WTC11 (cell line): ENCODE results near the gene SYCN. TPM values are rescaled to one million over a fixed set of nuclear protein-coding genes. Genes with fewer than 3 reads are reported as not detected.

ENCODE experiments used
- ATAC-seq: fragments of 200-7000 bp; cut with Tn5 transposase; 2 replicates; pipeline ENCODE4 v1.10.0; 2021; ENCODE audit warnings: mild to moderate bottlenecking, moderate library complexity
- CTCF ChIA-PET: fragments of 300-600 bp; sonication (Branson Sonifier 250); formaldehyde crosslinking; loops from one replicate; lab custom pipeline; 2021; ENCODE audit warnings: antibody characterized with exemption; lab: Charles Lee
- POLR2A ChIA-PET: fragments of 350-600 bp; sonication (Branson Sonifier 250); formaldehyde crosslinking; loops from one replicate; lab custom pipeline; 2021; ENCODE audit warnings: antibody characterized with exemption; lab: Charles Lee
- DNase-seq: peaks from one replicate; pipeline ENCODE4 v3.0.0; 2021; ENCODE audit warnings: low spot score
- H3K27ac Mint-ChIP-seq: 2 replicates; pipeline ENCODE4 v1.8.0; 2021; ENCODE audit warnings: mixed read lengths
- H3K27me3 Mint-ChIP-seq: 2 replicates; pipeline ENCODE4 v1.8.0; 2021; ENCODE audit warnings: low read depth, mild to moderate bottlenecking, moderate library complexity, mixed read lengths
- H3K36me3 Mint-ChIP-seq: 2 replicates; pipeline ENCODE4 v1.8.0; 2021; ENCODE audit warnings: mixed read lengths
- H3K4me1 Mint-ChIP-seq: 2 replicates; pipeline ENCODE4 v1.8.0; 2022; ENCODE audit warnings: mixed read lengths
- H3K4me3 Mint-ChIP-seq: 2 replicates; pipeline ENCODE4 v1.8.0; 2021; ENCODE audit warnings: mild to moderate bottlenecking, moderate library complexity, mixed read lengths
- H3K9me3 Mint-ChIP-seq: 2 replicates; pipeline ENCODE4 v1.8.0; 2021; ENCODE audit warnings: mixed read lengths
- CREM ChIP-seq: sonication (generic); formaldehyde crosslinking; IDR thresholded peaks from 2 replicates; pipeline ENCODE4 v1.8.1; 2022; ENCODE audit warnings: mild to moderate bottlenecking, missing genetic modification reagents, moderate library complexity
- E2F5 ChIP-seq: sonication (generic); formaldehyde crosslinking; IDR thresholded peaks from 2 replicates; pipeline ENCODE4 v1.8.1; 2022; ENCODE audit warnings: mild to moderate bottlenecking, moderate library complexity, missing genetic modification reagents
- EMX1 ChIP-seq: fragments of 250-450 bp; sonication (Bioruptor Pico); IDR thresholded peaks from 2 replicates; pipeline ENCODE4 v1.8.0; 2021; ENCODE audit warnings: mild to moderate bottlenecking
- ESRRA ChIP-seq: sonication (generic); formaldehyde crosslinking; IDR thresholded peaks from 2 replicates; pipeline ENCODE4 v1.8.1; 2022; ENCODE audit warnings: mild to moderate bottlenecking, missing genetic modification reagents, borderline replicate concordance
- ETV6 ChIP-seq: sonication (generic); formaldehyde crosslinking; IDR thresholded peaks from 2 replicates; pipeline ENCODE4 v1.8.1; 2022; ENCODE audit warnings: mild to moderate bottlenecking, missing genetic modification reagents
- FOXJ3 ChIP-seq: sonication (generic); formaldehyde crosslinking; IDR thresholded peaks from 2 replicates; pipeline ENCODE4 v1.9.0; 2021; ENCODE audit warnings: missing genetic modification reagents, mild to moderate bottlenecking, borderline replicate concordance
- FOXK1 ChIP-seq: sonication (generic); formaldehyde crosslinking; IDR thresholded peaks from 2 replicates; pipeline ENCODE4 v1.8.0; 2022; ENCODE audit warnings: mild to moderate bottlenecking, moderate library complexity, missing genetic modification reagents
- GABPB1 ChIP-seq: sonication (generic); formaldehyde crosslinking; IDR thresholded peaks from 2 replicates; pipeline ENCODE4 v1.8.1; 2023; ENCODE audit warnings: mild to moderate bottlenecking, missing genetic modification reagents
- GRHL2 ChIP-seq: fragments of 250-450 bp; sonication (Bioruptor Pico); IDR thresholded peaks from 2 replicates; pipeline ENCODE4 v1.8.0; 2022; ENCODE audit warnings: mild to moderate bottlenecking, moderate library complexity; ENCODE audit not compliant: insufficient replicate concordance, severe bottlenecking
- GTF2I ChIP-seq: fragments of 250-450 bp; sonication (Bioruptor Pico); conservative IDR thresholded peaks from 2 replicates; pipeline ENCODE4 v1.4.0; 2021; ENCODE audit warnings: mild to moderate bottlenecking
- HMGA2 ChIP-seq: fragments of 250-450 bp; sonication (Bioruptor Pico); IDR thresholded peaks from 2 replicates; pipeline ENCODE4 v1.4.0; 2021; ENCODE audit warnings: mild to moderate bottlenecking, moderate library complexity
- IRF1 ChIP-seq: sonication (generic); formaldehyde crosslinking; IDR thresholded peaks from 2 replicates; pipeline ENCODE4 v1.8.0; 2023; ENCODE audit warnings: missing genetic modification reagents
- IRF2 ChIP-seq: sonication (generic); formaldehyde crosslinking; IDR thresholded peaks from 2 replicates; pipeline ENCODE4 v1.8.0; 2022; ENCODE audit warnings: low read depth, missing genetic modification reagents, borderline replicate concordance
- MAX ChIP-seq: sonication (generic); formaldehyde crosslinking; IDR thresholded peaks from 2 replicates; pipeline ENCODE4 v1.8.0; 2022; ENCODE audit warnings: mild to moderate bottlenecking, missing genetic modification reagents
- NFATC4 ChIP-seq: fragments of 250-450 bp; sonication (Bioruptor Pico); IDR thresholded peaks from 2 replicates; pipeline ENCODE4 v1.9.0; 2021; ENCODE audit warnings: mild to moderate bottlenecking
- NR1H2 ChIP-seq: sonication (generic); formaldehyde crosslinking; IDR thresholded peaks from 2 replicates; pipeline ENCODE4 v1.9.0; 2021; ENCODE audit warnings: mild to moderate bottlenecking, moderate library complexity, missing genetic modification reagents
- PRRX2 ChIP-seq: fragments of 250-450 bp; sonication (Bioruptor Pico); IDR thresholded peaks from 2 replicates; pipeline ENCODE4 v1.8.0; 2021; ENCODE audit warnings: mild to moderate bottlenecking
- RELA ChIP-seq: sonication (generic); formaldehyde crosslinking; IDR thresholded peaks from 2 replicates; pipeline ENCODE4 v1.8.1; 2022; ENCODE audit warnings: missing genetic modification reagents, mild to moderate bottlenecking, borderline replicate concordance
- RORB ChIP-seq: fragments of 250-450 bp; sonication (Bioruptor Pico); IDR thresholded peaks from 2 replicates; pipeline ENCODE4 v1.9.0; 2021; ENCODE audit warnings: mild to moderate bottlenecking
- SP1 ChIP-seq: sonication (generic); formaldehyde crosslinking; conservative IDR thresholded peaks from 2 replicates; pipeline ENCODE4 v1.8.1; 2022; ENCODE audit warnings: missing genetic modification reagents
- TEAD1 ChIP-seq: sonication (generic); formaldehyde crosslinking; IDR thresholded peaks from 2 replicates; pipeline ENCODE4 v1.8.0; 2022; ENCODE audit warnings: mild to moderate bottlenecking, missing genetic modification reagents
- ZNF671 ChIP-seq: fragments of 250-450 bp; sonication (Bioruptor Pico); IDR thresholded peaks from 2 replicates; pipeline ENCODE4 v1.8.0; 2021; ENCODE audit warnings: mild to moderate bottlenecking
- total RNA-seq: library from RNA; stranded (reverse); gene quantifications from 3 replicates; pipeline ENCODE4 v1.2.3, GENCODE V29; 2021
- TF ChIP-seq, protein P1 (sequence below): sonication (generic); formaldehyde crosslinking; IDR thresholded peaks from 2 replicates; pipeline ENCODE4 v1.8.0; 2022; ENCODE audit warnings: mild to moderate bottlenecking, missing genetic modification reagents
- TF ChIP-seq, protein P2 (sequence below): sonication (generic); formaldehyde crosslinking; IDR thresholded peaks from 2 replicates; pipeline ENCODE4 v1.8.1; 2023; ENCODE audit warnings: mild to moderate bottlenecking, missing genetic modification reagents, moderate library complexity
- TF ChIP-seq, protein P3 (sequence below): sonication (generic); formaldehyde crosslinking; IDR thresholded peaks from 2 replicates; pipeline ENCODE4 v1.8.1; 2022; ENCODE audit warnings: low read depth, missing genetic modification reagents, borderline replicate concordance
- TF ChIP-seq, protein P4 (sequence below): sonication (generic); formaldehyde crosslinking; IDR thresholded peaks from 2 replicates; pipeline ENCODE4 v1.8.0; 2022; ENCODE audit warnings: mild to moderate bottlenecking, missing genetic modification reagents

Gene SYCN
- total RNA-seq, 1 experiment from 2014 or later, result 0.77 TPM

DNA sequence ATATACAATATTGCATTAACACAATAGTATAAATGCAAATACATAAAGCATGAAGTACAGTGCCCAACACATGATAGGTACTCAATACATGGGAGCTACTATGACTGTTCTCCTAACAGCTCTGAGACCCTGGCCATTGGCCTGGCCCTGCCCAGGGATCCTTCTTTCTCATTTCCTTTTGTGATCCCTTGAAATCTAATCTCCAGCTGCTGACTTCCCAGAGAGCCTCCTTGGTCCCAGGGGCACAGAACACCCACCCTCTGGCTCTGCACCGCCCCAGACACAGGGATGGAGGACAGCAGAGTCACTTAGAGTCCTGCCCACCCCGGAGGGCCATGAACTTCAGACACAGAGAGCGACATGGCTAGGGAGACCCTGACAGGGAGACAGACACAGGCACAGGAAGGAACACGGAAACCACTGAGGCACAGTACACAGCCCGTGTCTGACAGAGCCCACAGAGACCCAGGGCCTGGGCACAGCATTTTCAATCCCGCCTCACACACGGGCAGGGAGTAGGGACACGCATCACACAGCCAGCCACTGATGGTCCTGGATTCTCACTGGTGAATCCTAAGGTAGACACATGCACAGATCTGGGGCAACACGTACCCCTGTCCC, 4.2 kb upstream of the SYCN start:
- Mint-ChIP-seq H3K36me3 (no peaks in the 10 kb centered on the region), H3K27ac (no peak overlapping the region), H3K4me3 (no peak overlapping the region), H3K9me3 (no peaks in the 10 kb centered on the region), H3K4me1 (no peaks in the 10 kb centered on the region)
- DNase-seq (no peak), ATAC-seq (no peak)
- TF ChIP-seq HMGA2 (no peak), IRF1 (no peak), NFATC4 (CRISPR knock-in tag) (no peak), ETV6 (CRISPR knock-in tag) (no peak), ZNF671 (CRISPR knock-in tag) (no peak), CREM (no peak), GABPB1 (CRISPR knock-in tag) (no peak), E2F5 (CRISPR knock-in tag) (no peak), PRRX2 (CRISPR knock-in tag) (no peak)
- TF ChIP-seq, all 79 proteins: peak for 0
- CTCF ChIA-PET, result no interaction called here
- H3K27me3 Mint-ChIP-seq, result peaks cover 24% of the 10 kb centered on the region
- POLR2A ChIA-PET, result no interaction called here

- no peak for TF ChIP-seq SP1 (CRISPR knock-in tag)
- TF ChIP-seq GRHL2, result no peak
- TF ChIP-seq, protein P1, sequence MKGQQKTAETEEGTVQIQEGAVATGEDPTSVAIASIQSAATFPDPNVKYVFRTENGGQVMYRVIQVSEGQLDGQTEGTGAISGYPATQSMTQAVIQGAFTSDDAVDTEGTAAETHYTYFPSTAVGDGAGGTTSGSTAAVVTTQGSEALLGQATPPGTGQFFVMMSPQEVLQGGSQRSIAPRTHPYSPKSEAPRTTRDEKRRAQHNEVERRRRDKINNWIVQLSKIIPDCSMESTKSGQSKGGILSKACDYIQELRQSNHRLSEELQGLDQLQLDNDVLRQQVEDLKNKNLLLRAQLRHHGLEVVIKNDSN, result no peak
- Mint-ChIP-seq H3K27me3 (peaks cover 31% of the 10 kb centered on the region), H3K9me3 (no peaks in the 10 kb centered on the region), H3K36me3 (no peaks in the 10 kb centered on the region), H3K4me1 (no peaks in the 10 kb centered on the region; the same call in 1 of the 2 replicates), H3K27ac (no peak overlapping the region), H3K4me3 (no peak overlapping the region)
- CTCF ChIA-PET, result interaction anchor here (0.6 kb wide), 1 partner anchor 1427 kb away, joined by 3 read pairs; no protein-coding TSS in a partner anchor
- DNase-seq (no peak), ATAC-seq (no peak)
- POLR2A ChIA-PET, result no interaction called here
Observed at GRCh38 chr19:39207293-39207836, 3.3 kb upstream of the SYCN start.

DNA sequence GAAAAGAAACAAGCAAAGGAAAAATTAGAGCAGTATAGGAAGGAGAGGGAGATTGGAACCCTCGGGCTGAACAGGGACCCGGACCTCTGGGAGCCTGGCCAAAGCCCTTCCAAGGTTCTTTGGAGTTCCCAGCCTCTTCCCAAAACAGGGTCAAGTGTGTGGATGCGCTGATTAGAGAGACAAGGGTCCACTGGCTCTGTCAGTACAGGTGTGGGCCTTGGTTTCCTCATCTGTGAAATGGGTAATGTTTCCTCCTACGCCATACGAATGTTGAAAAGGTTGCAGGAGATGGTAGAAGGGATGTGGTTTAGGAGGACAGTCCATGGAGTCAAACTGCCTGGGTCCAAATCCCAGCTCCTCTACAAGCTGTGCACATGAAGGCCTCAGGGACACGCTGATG, 2.1 kb upstream of the SYCN start:
- peaks cover 39% of the 10 kb centered on the region for H3K27me3 Mint-ChIP-seq
- H3K4me3 Mint-ChIP-seq, result no peak overlapping the region
- ChIA-PET POLR2A (no interaction called here), CTCF (interaction anchor here (3.1 kb wide), 1 partner anchor 121 kb away, joined by 12 read pairs; no protein-coding TSS in a partner anchor)
- H3K4me1 Mint-ChIP-seq, result no peaks in the 10 kb centered on the region; the same call in 1 of the 2 replicates
- ATAC-seq, result no peak
- H3K27ac Mint-ChIP-seq, result no peak overlapping the region
- H3K9me3 Mint-ChIP-seq, result no peaks in the 10 kb centered on the region
- no peaks in the 10 kb centered on the region for H3K36me3 Mint-ChIP-seq
- DNase-seq, result no peak
- TF ChIP-seq GTF2I (CRISPR knock-in tag) (no peak), FOXK1 (CRISPR knock-in tag) (no peak), RORB (CRISPR knock-in tag) (no peak), IRF2 (no peak), EMX1 (CRISPR knock-in tag) (no peak), GRHL2 (no peak), MAX (no peak), ESRRA (CRISPR knock-in tag) (no peak), NR1H2 (CRISPR knock-in tag) (no peak), TEAD1 (no peak), FOXJ3 (no peak), RELA (CRISPR knock-in tag) (no peak)
- TF ChIP-seq, protein P2, sequence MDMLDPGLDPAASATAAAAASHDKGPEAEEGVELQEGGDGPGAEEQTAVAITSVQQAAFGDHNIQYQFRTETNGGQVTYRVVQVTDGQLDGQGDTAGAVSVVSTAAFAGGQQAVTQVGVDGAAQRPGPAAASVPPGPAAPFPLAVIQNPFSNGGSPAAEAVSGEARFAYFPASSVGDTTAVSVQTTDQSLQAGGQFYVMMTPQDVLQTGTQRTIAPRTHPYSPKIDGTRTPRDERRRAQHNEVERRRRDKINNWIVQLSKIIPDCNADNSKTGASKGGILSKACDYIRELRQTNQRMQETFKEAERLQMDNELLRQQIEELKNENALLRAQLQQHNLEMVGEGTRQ (CRISPR knock-in tag), result no peak
- TF ChIP-seq, protein P3, sequence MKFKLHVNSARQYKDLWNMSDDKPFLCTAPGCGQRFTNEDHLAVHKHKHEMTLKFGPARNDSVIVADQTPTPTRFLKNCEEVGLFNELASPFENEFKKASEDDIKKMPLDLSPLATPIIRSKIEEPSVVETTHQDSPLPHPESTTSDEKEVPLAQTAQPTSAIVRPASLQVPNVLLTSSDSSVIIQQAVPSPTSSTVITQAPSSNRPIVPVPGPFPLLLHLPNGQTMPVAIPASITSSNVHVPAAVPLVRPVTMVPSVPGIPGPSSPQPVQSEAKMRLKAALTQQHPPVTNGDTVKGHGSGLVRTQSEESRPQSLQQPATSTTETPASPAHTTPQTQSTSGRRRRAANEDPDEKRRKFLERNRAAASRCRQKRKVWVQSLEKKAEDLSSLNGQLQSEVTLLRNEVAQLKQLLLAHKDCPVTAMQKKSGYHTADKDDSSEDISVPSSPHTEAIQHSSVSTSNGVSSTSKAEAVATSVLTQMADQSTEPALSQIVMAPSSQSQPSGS, result no peak
- TF ChIP-seq, protein P4, sequence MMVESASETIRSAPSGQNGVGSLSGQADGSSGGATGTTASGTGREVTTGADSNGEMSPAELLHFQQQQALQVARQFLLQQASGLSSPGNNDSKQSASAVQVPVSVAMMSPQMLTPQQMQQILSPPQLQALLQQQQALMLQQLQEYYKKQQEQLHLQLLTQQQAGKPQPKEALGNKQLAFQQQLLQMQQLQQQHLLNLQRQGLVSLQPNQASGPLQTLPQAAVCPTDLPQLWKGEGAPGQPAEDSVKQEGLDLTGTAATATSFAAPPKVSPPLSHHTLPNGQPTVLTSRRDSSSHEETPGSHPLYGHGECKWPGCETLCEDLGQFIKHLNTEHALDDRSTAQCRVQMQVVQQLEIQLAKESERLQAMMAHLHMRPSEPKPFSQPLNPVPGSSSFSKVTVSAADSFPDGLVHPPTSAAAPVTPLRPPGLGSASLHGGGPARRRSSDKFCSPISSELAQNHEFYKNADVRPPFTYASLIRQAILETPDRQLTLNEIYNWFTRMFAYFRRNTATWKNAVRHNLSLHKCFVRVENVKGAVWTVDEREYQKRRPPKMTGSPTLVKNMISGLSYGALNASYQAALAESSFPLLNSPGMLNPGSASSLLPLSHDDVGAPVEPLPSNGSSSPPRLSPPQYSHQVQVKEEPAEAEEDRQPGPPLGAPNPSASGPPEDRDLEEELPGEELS, result no peak
